ENCODE data around the gene NGF.

DNA sequence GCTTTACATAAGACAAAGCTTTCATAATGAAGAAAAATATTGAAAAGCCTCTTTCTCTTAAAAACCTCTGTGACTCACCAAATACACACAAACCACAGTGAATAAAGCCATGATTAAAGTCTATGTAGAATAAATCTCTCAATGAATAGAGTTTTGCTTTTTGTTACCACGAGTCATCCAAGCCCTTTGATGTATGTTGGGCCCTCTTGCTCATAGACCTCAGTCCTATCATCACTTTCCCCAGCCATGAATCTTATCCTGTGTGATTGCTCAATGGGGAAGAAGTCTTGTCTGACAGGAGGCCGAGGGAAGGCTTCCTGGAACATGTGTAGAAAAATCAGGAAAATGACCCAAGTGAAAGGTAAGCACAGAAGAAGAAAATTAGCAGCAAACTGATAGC lies 60.8 kb downstream of the NGF start:
- TF ChIP-seq, protein P1, sequence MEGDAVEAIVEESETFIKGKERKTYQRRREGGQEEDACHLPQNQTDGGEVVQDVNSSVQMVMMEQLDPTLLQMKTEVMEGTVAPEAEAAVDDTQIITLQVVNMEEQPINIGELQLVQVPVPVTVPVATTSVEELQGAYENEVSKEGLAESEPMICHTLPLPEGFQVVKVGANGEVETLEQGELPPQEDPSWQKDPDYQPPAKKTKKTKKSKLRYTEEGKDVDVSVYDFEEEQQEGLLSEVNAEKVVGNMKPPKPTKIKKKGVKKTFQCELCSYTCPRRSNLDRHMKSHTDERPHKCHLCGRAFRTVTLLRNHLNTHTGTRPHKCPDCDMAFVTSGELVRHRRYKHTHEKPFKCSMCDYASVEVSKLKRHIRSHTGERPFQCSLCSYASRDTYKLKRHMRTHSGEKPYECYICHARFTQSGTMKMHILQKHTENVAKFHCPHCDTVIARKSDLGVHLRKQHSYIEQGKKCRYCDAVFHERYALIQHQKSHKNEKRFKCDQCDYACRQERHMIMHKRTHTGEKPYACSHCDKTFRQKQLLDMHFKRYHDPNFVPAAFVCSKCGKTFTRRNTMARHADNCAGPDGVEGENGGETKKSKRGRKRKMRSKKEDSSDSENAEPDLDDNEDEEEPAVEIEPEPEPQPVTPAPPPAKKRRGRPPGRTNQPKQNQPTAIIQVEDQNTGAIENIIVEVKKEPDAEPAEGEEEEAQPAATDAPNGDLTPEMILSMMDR (IDR thresholded peaks at IDR 0.05; ENCODE audit: insufficient read depth, low read depth, low read length): no peak
- TF ChIP-seq EZH2 (IDR thresholded peaks at IDR 0.05; ENCODE audit: insufficient read depth, low read length): no peak
